Neural cell (in vitro differentiated cells): ENCODE data around the gene SCGB3A1. TPM values are rescaled to one million over a fixed set of nuclear protein-coding genes. Genes with fewer than 3 reads are reported as not detected.

Experiments used
- H2AFZ ChIP-seq: fragments of 200-600, 300-800 bp; sonication (generic), shearing (Covaris generic); 2 replicates; pipeline ENCODE4 v1.6.0; 2014; ENCODE audit warnings: low read depth, mild to moderate bottlenecking, antibody characterized with exemption, low read length, moderate library complexity
- H3F3A ChIP-seq: fragments of 200-600 bp; shearing (Covaris generic); 2 replicates; pipeline ENCODE4 v1.6.1; 2016; ENCODE audit warnings: mild to moderate bottlenecking, moderate library complexity, mixed read lengths, antibody characterized with exemption, low read length; ENCODE audit not compliant: insufficient read depth, poor library complexity, severe bottlenecking
- H3K27ac ChIP-seq: fragments of 200-600, 300-800 bp; sonication (generic), shearing (Covaris generic); 2 replicates; pipeline ENCODE4 v1.5.1; 2014; ENCODE audit warnings: mild to moderate bottlenecking, low read length, moderate library complexity
- H3K27me3 ChIP-seq: fragments of 300-800, 200-600 bp; sonication (generic), shearing (Covaris generic); 2 replicates; pipeline ENCODE4 v1.6.0; 2014; ENCODE audit warnings: mild to moderate bottlenecking, low read depth, low read length, moderate library complexity; ENCODE audit not compliant: insufficient read depth
- H3K36me3 ChIP-seq: fragments of 300-800, 200-600 bp; sonication (generic), shearing (Covaris generic); 2 replicates; pipeline ENCODE4 v1.5.1; 2014; ENCODE audit warnings: mild to moderate bottlenecking, antibody characterized with exemption, low read length, moderate library complexity; ENCODE audit not compliant: insufficient read depth
- H3K4me2 ChIP-seq: fragments of 300-800, 200-600 bp; sonication (generic), shearing (Covaris generic); 2 replicates; pipeline ENCODE4 v1.6.0; 2014; ENCODE audit warnings: mild to moderate bottlenecking, low read length
- H3K4me3 ChIP-seq: fragments of 300-800, 200-600 bp; sonication (generic), shearing (Covaris generic); 2 replicates; pipeline ENCODE4 v1.5.1; 2014; ENCODE audit warnings: mild to moderate bottlenecking, low read length, moderate library complexity
- H3K79me2 ChIP-seq: fragments of 200-600 bp; shearing (Covaris generic); replicated peaks from 2 replicates; pipeline ENCODE4 v1.6.0; 2014; ENCODE audit warnings: mild to moderate bottlenecking, low read length, moderate library complexity; ENCODE audit not compliant: insufficient read depth
- H3K9ac ChIP-seq: fragments of 300-800, 200-600 bp; sonication (generic), shearing (Covaris generic); 2 replicates; pipeline ENCODE4 v1.6.1; 2016; ENCODE audit warnings: mild to moderate bottlenecking, low read length, mixed read lengths
- H3K9me2 ChIP-seq: fragments of 200-600 bp; shearing (Covaris generic); 2 replicates; pipeline ENCODE4 v1.6.1; 2016; ENCODE audit warnings: mild to moderate bottlenecking, low read length, mixed read lengths; ENCODE audit not compliant: insufficient read depth
- H3K9me3 ChIP-seq: fragments of 200-600, 300-800 bp; sonication (generic), shearing (Covaris generic); 2 replicates; pipeline ENCODE4 v1.6.1; 2016; ENCODE audit warnings: mild to moderate bottlenecking, mixed run types, low read length, moderate library complexity, mixed read lengths
- H4K20me1 ChIP-seq: fragments of 200-600 bp; shearing (Covaris generic); 2 replicates; pipeline ENCODE4 v1.6.1; 2016; ENCODE audit warnings: mild to moderate bottlenecking, mixed run types; ENCODE audit not compliant: insufficient read depth
- CTCF ChIP-seq: fragments of 450-650 bp; IDR thresholded peaks from 2 replicates; pipeline ENCODE4 v1.5.1; 2014; ENCODE audit warnings: antibody characterized with exemption, mild to moderate bottlenecking, moderate library complexity; ENCODE audit not compliant: poor library complexity, severe bottlenecking
- EP300 ChIP-seq: fragments of 450-650 bp; conservative IDR thresholded peaks from 2 replicates; pipeline ENCODE4 v1.6.1; 2014; ENCODE audit warnings: antibody characterized with exemption, mild to moderate bottlenecking, moderate library complexity; ENCODE audit not compliant: poor library complexity, severe bottlenecking
- EZH2 ChIP-seq: fragments of 200-600, 300-800 bp; shearing (Covaris generic), sonication (generic); IDR thresholded peaks from 2 replicates; pipeline ENCODE4 v1.6.1; 2014; ENCODE audit warnings: antibody characterized with exemption, low read length, borderline replicate concordance, mild to moderate bottlenecking; ENCODE audit not compliant: insufficient read depth, poor library complexity, severe bottlenecking
- MXI1 ChIP-seq: fragments of 450-650 bp; conservative IDR thresholded peaks from 2 replicates; pipeline ENCODE4 v1.6.1; 2014; ENCODE audit warnings: antibody characterized with exemption, mild to moderate bottlenecking; ENCODE audit not compliant: poor library complexity, severe bottlenecking
- POLR2AphosphoS5 ChIP-seq: IDR thresholded peaks from 2 replicates; pipeline ENCODE4 v1.6.1; 2012
- RAD21 ChIP-seq: fragments of 450-650 bp; conservative IDR thresholded peaks from 2 replicates; pipeline ENCODE4 v1.6.1; 2014; ENCODE audit warnings: antibody characterized with exemption, mild to moderate bottlenecking, moderate library complexity
- REST ChIP-seq: IDR thresholded peaks from 2 replicates; pipeline ENCODE4 v1.6.1; 2012; ENCODE audit warnings: borderline replicate concordance
- SMC3 ChIP-seq: fragments of 450-650 bp; conservative IDR thresholded peaks from 2 replicates; pipeline ENCODE4 v1.6.1; 2014; ENCODE audit warnings: antibody characterized with exemption, mild to moderate bottlenecking, moderate library complexity; ENCODE audit not compliant: poor library complexity
- TAF1 ChIP-seq: IDR thresholded peaks from 2 replicates; pipeline ENCODE4 v1.6.1; 2012; ENCODE audit warnings: low read depth
- polyA plus RNA-seq: library from polyadenylated mRNA; depleted of rRNA; stranded (reverse); fragments of >200 nt; gene quantifications from 2 replicates; pipeline ENCODE4 v1.2.3, GENCODE V29; 2014

Gene SCGB3A1
- polyA plus RNA-seq, 1 donor from 2014 or later: not detected

GRCh38 chr5:180589771-180590542 lies 1.3 kb downstream of the SCGB3A1 start:
- no peak for TF ChIP-seq EZH2
- no peak for TF ChIP-seq RAD21
- no peak for TF ChIP-seq TAF1
- no peak for TF ChIP-seq POLR2AphosphoS5
- no peak for TF ChIP-seq MXI1
- TF ChIP-seq EP300: no peak
- TF ChIP-seq CTCF: no peak
- TF ChIP-seq REST: no peak
- no peak for TF ChIP-seq SMC3
- H3K4me2 ChIP-seq: no peak overlapping the region
- H3K9me2 ChIP-seq: no peaks in the 10 kb centered on the region
- H3K27me3 ChIP-seq: peaks cover 44% of the 10 kb centered on the region
- H3K36me3 ChIP-seq: no peaks in the 10 kb centered on the region
- peaks cover 4% of the 10 kb centered on the region for H3K9me3 ChIP-seq
- no peaks in the 10 kb centered on the region for H3F3A ChIP-seq
- no peaks in the 10 kb centered on the region for H4K20me1 ChIP-seq
- H3K27ac ChIP-seq: no peak overlapping the region
- no peaks in the 10 kb centered on the region for H3K79me2 ChIP-seq
- no peak overlapping the region for H3K9ac ChIP-seq
- peak overlapping the region; percentile 46 for H3K4me3 ChIP-seq
- no peak overlapping the region for H2AFZ ChIP-seq

DNA sequence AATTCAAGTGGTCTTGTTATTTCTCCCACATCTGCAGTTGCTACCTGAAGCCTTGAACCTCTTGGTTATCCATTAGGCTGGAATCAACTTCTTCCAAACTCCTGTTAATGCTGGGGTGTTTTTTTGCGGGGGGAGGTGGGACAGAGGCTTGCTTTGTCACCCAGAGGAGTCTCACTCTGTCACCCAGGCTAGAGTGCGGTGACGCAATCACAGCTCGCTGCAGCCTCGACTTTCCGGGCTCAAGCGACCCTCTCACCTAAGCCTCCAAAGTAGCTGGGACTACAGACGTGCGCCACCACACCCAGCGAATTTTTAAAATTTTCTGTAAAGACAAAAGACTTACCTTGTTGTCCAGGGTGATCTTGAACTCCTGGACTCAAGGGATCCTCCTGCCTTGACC lies 4.4 kb downstream of the SCGB3A1 start:
- no peaks in the 10 kb centered on the region for H4K20me1 ChIP-seq
- no peak overlapping the region for H3K27ac ChIP-seq
- H3K9me3 ChIP-seq: peaks cover 6% of the 10 kb centered on the region
- no peaks in the 10 kb centered on the region for H3K9me2 ChIP-seq
- peaks cover 34% of the 10 kb centered on the region for H3K27me3 ChIP-seq
- TF ChIP-seq EZH2 (no peak), TAF1 (no peak), SMC3 (no peak), POLR2AphosphoS5 (no peak), CTCF (no peak), EP300 (no peak), REST (no peak), MXI1 (no peak), RAD21 (no peak)
- H3K79me2 ChIP-seq: no peaks in the 10 kb centered on the region
- H3K9ac ChIP-seq: no peak overlapping the region
- no peaks in the 10 kb centered on the region for H3F3A ChIP-seq
- no peak overlapping the region for H3K4me2 ChIP-seq
- H2AFZ ChIP-seq: no peak overlapping the region
- H3K4me3 ChIP-seq: no peak overlapping the region
- H3K36me3 ChIP-seq: no peaks in the 10 kb centered on the region
